Liver (tissue), 3 donors: ENCODE measurements around the gene TBCD.

Source experiments
- FOXA1 ChIP-seq: IDR thresholded peaks from 2 replicates; pipeline ENCODE4 v1.6.1; 2016; ENCODE audit warnings: antibody characterized with exemption
- HNF4G ChIP-seq: IDR thresholded peaks from 2 replicates; pipeline ENCODE4 v1.6.1; 2016; ENCODE audit warnings: antibody characterized with exemption
- NR2F2 ChIP-seq: IDR thresholded peaks from 2 replicates; pipeline ENCODE4 v1.6.1; 2016; ENCODE audit warnings: antibody characterized with exemption
- TAF1 ChIP-seq: conservative IDR thresholded peaks from 2 replicates; pipeline ENCODE4 v1.6.1; 2016; ENCODE audit warnings: antibody characterized with exemption, mild to moderate bottlenecking
- TF ChIP-seq, protein P1 (sequence below): fragments of 150-350 bp; IDR thresholded peaks from 2 replicates; pipeline ENCODE4 v1.5.1; 2017; ENCODE audit warnings: improper control_type of control experiment, low read depth, low read length; ENCODE audit not compliant: missing input control
- TF ChIP-seq, protein P2 (sequence below): IDR thresholded peaks from 2 replicates; pipeline ENCODE4 v1.6.1; 2016; ENCODE audit warnings: antibody characterized with exemption, mild to moderate bottlenecking
- TF ChIP-seq, protein P3 (sequence below): IDR thresholded peaks from 2 replicates; pipeline ENCODE4 v1.6.1; 2016; ENCODE audit warnings: antibody characterized with exemption
- donor health status: healthy.
- donor health status: healthy.

DNA sequence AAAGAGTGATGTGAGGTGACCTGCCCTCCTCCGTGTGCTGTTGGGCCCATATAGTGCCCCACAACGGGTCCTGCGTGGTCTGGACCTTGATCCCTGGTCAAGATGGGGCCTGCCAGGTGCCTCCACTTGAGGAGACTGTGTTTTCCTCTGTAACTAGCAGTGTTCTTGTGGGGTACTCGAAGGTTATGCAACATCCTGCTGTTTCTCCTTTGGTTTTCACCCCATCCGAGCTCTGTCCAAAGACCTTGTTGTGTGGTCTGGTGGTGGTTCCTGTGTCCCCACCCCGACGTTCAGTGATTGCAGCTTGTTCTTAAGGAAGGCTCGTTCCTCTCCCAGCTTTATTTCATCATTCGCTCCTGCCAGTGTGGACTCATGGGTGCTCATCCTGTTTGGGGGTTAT is 126.7 kb downstream of the TBCD start:
- TF ChIP-seq, protein P1, sequence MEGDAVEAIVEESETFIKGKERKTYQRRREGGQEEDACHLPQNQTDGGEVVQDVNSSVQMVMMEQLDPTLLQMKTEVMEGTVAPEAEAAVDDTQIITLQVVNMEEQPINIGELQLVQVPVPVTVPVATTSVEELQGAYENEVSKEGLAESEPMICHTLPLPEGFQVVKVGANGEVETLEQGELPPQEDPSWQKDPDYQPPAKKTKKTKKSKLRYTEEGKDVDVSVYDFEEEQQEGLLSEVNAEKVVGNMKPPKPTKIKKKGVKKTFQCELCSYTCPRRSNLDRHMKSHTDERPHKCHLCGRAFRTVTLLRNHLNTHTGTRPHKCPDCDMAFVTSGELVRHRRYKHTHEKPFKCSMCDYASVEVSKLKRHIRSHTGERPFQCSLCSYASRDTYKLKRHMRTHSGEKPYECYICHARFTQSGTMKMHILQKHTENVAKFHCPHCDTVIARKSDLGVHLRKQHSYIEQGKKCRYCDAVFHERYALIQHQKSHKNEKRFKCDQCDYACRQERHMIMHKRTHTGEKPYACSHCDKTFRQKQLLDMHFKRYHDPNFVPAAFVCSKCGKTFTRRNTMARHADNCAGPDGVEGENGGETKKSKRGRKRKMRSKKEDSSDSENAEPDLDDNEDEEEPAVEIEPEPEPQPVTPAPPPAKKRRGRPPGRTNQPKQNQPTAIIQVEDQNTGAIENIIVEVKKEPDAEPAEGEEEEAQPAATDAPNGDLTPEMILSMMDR = no peak
- TF ChIP-seq HNF4G (no peak), NR2F2 (no peak), TAF1 (no peak), FOXA1 (no peak)
- TF ChIP-seq, protein P2, sequence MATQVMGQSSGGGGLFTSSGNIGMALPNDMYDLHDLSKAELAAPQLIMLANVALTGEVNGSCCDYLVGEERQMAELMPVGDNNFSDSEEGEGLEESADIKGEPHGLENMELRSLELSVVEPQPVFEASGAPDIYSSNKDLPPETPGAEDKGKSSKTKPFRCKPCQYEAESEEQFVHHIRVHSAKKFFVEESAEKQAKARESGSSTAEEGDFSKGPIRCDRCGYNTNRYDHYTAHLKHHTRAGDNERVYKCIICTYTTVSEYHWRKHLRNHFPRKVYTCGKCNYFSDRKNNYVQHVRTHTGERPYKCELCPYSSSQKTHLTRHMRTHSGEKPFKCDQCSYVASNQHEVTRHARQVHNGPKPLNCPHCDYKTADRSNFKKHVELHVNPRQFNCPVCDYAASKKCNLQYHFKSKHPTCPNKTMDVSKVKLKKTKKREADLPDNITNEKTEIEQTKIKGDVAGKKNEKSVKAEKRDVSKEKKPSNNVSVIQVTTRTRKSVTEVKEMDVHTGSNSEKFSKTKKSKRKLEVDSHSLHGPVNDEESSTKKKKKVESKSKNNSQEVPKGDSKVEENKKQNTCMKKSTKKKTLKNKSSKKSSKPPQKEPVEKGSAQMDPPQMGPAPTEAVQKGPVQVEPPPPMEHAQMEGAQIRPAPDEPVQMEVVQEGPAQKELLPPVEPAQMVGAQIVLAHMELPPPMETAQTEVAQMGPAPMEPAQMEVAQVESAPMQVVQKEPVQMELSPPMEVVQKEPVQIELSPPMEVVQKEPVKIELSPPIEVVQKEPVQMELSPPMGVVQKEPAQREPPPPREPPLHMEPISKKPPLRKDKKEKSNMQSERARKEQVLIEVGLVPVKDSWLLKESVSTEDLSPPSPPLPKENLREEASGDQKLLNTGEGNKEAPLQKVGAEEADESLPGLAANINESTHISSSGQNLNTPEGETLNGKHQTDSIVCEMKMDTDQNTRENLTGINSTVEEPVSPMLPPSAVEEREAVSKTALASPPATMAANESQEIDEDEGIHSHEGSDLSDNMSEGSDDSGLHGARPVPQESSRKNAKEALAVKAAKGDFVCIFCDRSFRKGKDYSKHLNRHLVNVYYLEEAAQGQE = no peak
- TF ChIP-seq, protein P3, sequence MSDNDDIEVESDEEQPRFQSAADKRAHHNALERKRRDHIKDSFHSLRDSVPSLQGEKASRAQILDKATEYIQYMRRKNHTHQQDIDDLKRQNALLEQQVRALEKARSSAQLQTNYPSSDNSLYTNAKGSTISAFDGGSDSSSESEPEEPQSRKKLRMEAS = no peak
